C4-2B (cell line): ENCODE measurements around the gene ANKH.

Experiments used
- CTCF ChIP-seq: fragments of 450-650 bp; conservative IDR thresholded peaks from 2 replicates; pipeline ENCODE4 v1.5.1; 2017; ENCODE audit warnings: mild to moderate bottlenecking
- ZFX ChIP-seq: fragments of 450-650 bp; IDR thresholded peaks from 2 replicates; pipeline ENCODE4 v1.6.1; 2017

- TF ChIP-seq CTCF (no peak), ZFX (no peak)
Observed at GRCh38 chr5:14672082-14672481, 199.5 kb downstream of the ANKH start.
